Anterior cingulate cortex (tissue), 58 donors: ENCODE measurements around the gene PMF1.
"Not testable (repeated sequence)": the region's sequence is repeated elsewhere in the genome, so short reads cannot be mapped to it uniquely, and the experiment has no call there.

Experiments used
- DNase-seq, 58 donors: peaks; one replicate each; lab custom pipeline; 2025; lab: John Stamatoyannopoulos, UW

The PMF1 gene

GRCh38 chr1:156194300-156194652, 18.5 kb upstream of the PMF1 start:
- peak in 19 of 58 donors; percentile 19 to 67 (median 51) for DNase-seq

- no peak for DNase-seq
Observed at GRCh38 chr1:156195853-156196252, 17.0 kb upstream of the PMF1 start.

GRCh38 chr1:156196445-156196844, 16.4 kb upstream of the PMF1 start:
- no peak for DNase-seq

- DNase-seq: no peak
Observed at GRCh38 chr1:156198831-156199349, 13.9 kb upstream of the PMF1 start.

- DNase-seq: no peak
Observed at GRCh38 chr1:156200044-156200443, 12.8 kb upstream of the PMF1 start.

- no peak for DNase-seq
Observed at GRCh38 chr1:156203331-156203730, 9.5 kb upstream of the PMF1 start.

- no peak for DNase-seq
Observed at GRCh38 chr1:156204686-156205085, 8.1 kb upstream of the PMF1 start.

GRCh38 chr1:156211243-156211642, 1.6 kb upstream of the PMF1 start:
- no peak for DNase-seq

GRCh38 chr1:156212130-156212529, 677 bp upstream of the PMF1 start:
- DNase-seq: no peak

GRCh38 chr1:156213644-156213966, 798 bp downstream of the PMF1 start:
- no peak for DNase-seq

GRCh38 chr1:156214024-156214748, 1.4 kb downstream of the PMF1 start:
- DNase-seq: peak in 1 of 58 donors; percentile 23

- not testable (repeated sequence) for DNase-seq
Observed at GRCh38 chr1:156216361-156217086, 3.7 kb downstream of the PMF1 start.

- no peak for DNase-seq
Observed at GRCh38 chr1:156217871-156218270, 5.1 kb downstream of the PMF1 start.

- DNase-seq: no peak
Observed at GRCh38 chr1:156220226-156220625, 7.4 kb downstream of the PMF1 start.

GRCh38 chr1:156221986-156222692, 9.3 kb downstream of the PMF1 start:
- DNase-seq: no peak

GRCh38 chr1:156225677-156226014, 12.8 kb downstream of the PMF1 start:
- DNase-seq: no peak

- no peak for DNase-seq
Observed at GRCh38 chr1:156226116-156226538, 13.3 kb downstream of the PMF1 start.

GRCh38 chr1:156226782-156227181, 14.0 kb downstream of the PMF1 start:
- no peak for DNase-seq

GRCh38 chr1:156228501-156228900, 15.7 kb downstream of the PMF1 start:
- DNase-seq: peak in 1 of 58 donors; percentile 20

GRCh38 chr1:156229809-156230472, 17.1 kb downstream of the PMF1 start:
- DNase-seq: no peak

GRCh38 chr1:156230473-156230837, 17.6 kb downstream of the PMF1 start:
- DNase-seq: no peak
